CD4-positive, alpha-beta T cell treated with Interleukin-1 beta for 1 hour (primary cell): ENCODE results near the gene ZGPAT.
A peak's percentile ranks its signal among the peaks of the same experiment; 100 is the strongest.

ENCODE experiments used
- DNase-seq, 2 donors: peaks; one replicate each; pipeline ENCODE4 v3.0.0-alpha.2; 2020 to 2022

ZGPAT gene

GRCh38 chr20:63679799-63680305, 28.0 kb upstream of the ZGPAT start:
- DNase-seq = no peak

GRCh38 chr20:63680427-63680826, 27.4 kb upstream of the ZGPAT start:
- no peak for DNase-seq

GRCh38 chr20:63680857-63681608, 26.8 kb upstream of the ZGPAT start:
- DNase-seq = no peak

GRCh38 chr20:63681609-63682142, 26.2 kb upstream of the ZGPAT start:
- DNase-seq = no peak

- no peak for DNase-seq
Measured at GRCh38 chr20:63682384-63683139, 25.3 kb upstream of the ZGPAT start.

GRCh38 chr20:63685269-63686026, 22.4 kb upstream of the ZGPAT start:
- DNase-seq = no peak

GRCh38 chr20:63686094-63686491, 21.7 kb upstream of the ZGPAT start:
- DNase-seq = no peak

GRCh38 chr20:63686492-63687321, 21.1 kb upstream of the ZGPAT start:
- DNase-seq = peak; percentile 29 to 79

GRCh38 chr20:63687419-63688178, 20.2 kb upstream of the ZGPAT start:
- no peak for DNase-seq

GRCh38 chr20:63688228-63689045, 19.4 kb upstream of the ZGPAT start:
- no peak for DNase-seq

- DNase-seq = no peak
Measured at GRCh38 chr20:63689046-63690002, 18.5 kb upstream of the ZGPAT start.

GRCh38 chr20:63690003-63690897, 17.6 kb upstream of the ZGPAT start:
- DNase-seq = no peak

- no peak for DNase-seq
Measured at GRCh38 chr20:63690898-63691710, 16.7 kb upstream of the ZGPAT start.

GRCh38 chr20:63691711-63692435, 16.0 kb upstream of the ZGPAT start:
- no peak for DNase-seq

GRCh38 chr20:63692436-63693082, 15.3 kb upstream of the ZGPAT start:
- DNase-seq = no peak
